Upper lobe of right lung (tissue), 1 donor: ENCODE data around the gene CSMD2. TPM values are rescaled to one million over a fixed set of nuclear protein-coding genes. Genes with fewer than 3 reads are reported as not detected.

Experiments used
- ATAC-seq: fragments of 200-7000 bp; cut with Tn5 transposase; one replicate; pipeline ENCODE4 v1.9.1; 2020; ENCODE audit warnings: mild to moderate bottlenecking, moderate library complexity
- DNase-seq: peaks from one replicate; pipeline ENCODE4 v3.0.0-alpha.2; 2020
- H3K27ac ChIP-seq: fragments of 200-600 bp; one replicate; pipeline ENCODE4 v1.8.0; 2022
- H3K27me3 ChIP-seq: fragments of 200-600 bp; one replicate; pipeline ENCODE4 v1.8.0; 2022; ENCODE audit warnings: mild to moderate bottlenecking
- H3K36me3 ChIP-seq: fragments of 200-600 bp; one replicate; pipeline ENCODE4 v1.8.0; 2022
- H3K4me1 ChIP-seq: fragments of 200-600 bp; one replicate; pipeline ENCODE4 v1.8.0; 2022
- H3K4me3 ChIP-seq: fragments of 200-600 bp; one replicate; pipeline ENCODE4 v1.8.0; 2022; ENCODE audit warnings: mild to moderate bottlenecking
- H3K9me3 ChIP-seq: fragments of 200-600 bp; one replicate; pipeline ENCODE4 v1.8.0; 2022
- intact Hi-C: fragments of 100-400 bp; cut with DNase I; formaldehyde crosslinking; loops from one replicate; pipeline ENCODE4 v1.11.0; 2022
- total RNA-seq: library from RNA; stranded (reverse); fragmentation: NEBNext Ultra II Directional; extraction: Animal tissue kit (Norgen Biotek cat#: 25700); gene quantifications from one replicate; pipeline ENCODE4 v1.2.1, GENCODE V29; 2021
- TF ChIP-seq, protein P1 (sequence below): fragments of 200-600 bp; IDR thresholded peaks from one replicate; pipeline ENCODE4 v1.8.0; 2022; ENCODE audit warnings: antibody characterized with exemption
- donor health status: DM: no; HTN: yes; CAD: no; lungs with severe emphysema.

CSMD2 gene
- total RNA-seq, 1 donor from 2014 or later: 0.67 TPM

DNA sequence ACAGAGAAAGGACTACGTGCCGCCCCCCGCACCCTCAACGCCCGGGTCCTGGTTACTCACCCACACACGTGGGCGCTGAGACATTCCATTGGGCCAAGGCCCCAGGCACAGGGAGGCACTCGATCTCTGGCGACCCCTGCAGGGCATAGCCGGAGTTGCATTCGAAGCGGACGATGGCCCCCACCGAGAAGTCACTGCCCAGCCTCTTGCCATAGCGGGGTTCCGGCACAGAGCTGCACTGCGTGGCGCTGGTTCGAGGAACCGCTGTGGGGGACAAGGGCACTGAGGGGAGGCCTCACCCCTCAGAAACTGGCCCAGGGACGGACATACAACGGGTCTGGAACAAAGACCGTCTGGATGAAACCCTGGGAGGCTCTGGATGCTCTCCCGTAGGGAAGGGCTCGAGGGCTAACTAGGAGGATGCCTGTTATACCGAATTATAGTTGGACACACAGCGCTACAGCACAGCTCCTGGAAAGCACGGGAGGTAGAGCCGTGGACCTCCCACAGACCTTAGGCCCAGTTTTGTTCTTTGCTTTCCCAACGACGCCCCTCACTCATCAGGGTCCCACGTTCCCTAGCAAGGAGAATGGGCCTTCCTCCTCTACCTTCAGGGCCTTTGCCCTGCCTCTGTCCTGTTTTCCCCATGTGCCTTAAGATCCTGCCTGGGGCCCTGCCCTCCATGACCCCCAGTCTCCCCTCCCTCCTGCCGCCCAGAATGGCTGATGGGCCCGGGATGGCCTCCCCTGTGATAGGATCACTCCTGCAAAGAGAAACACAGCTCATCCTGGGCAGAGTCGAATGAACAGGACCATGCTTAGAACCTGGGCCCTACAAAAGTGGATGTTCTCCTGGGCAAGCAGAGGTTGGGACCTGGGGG lies 539.8 kb downstream of the CSMD2 start:
- intact Hi-C loops: no loop called here
- no peak overlapping the region for H3K27ac ChIP-seq
- ATAC-seq (no peak), DNase-seq (no peak)
- H3K27me3 ChIP-seq: peaks cover 4% of the 10 kb centered on the region
- no peak overlapping the region for H3K4me3 ChIP-seq
- no peaks in the 10 kb centered on the region for H3K4me1 ChIP-seq
- H3K36me3 ChIP-seq: no peaks in the 10 kb centered on the region
- TF ChIP-seq, protein P1, sequence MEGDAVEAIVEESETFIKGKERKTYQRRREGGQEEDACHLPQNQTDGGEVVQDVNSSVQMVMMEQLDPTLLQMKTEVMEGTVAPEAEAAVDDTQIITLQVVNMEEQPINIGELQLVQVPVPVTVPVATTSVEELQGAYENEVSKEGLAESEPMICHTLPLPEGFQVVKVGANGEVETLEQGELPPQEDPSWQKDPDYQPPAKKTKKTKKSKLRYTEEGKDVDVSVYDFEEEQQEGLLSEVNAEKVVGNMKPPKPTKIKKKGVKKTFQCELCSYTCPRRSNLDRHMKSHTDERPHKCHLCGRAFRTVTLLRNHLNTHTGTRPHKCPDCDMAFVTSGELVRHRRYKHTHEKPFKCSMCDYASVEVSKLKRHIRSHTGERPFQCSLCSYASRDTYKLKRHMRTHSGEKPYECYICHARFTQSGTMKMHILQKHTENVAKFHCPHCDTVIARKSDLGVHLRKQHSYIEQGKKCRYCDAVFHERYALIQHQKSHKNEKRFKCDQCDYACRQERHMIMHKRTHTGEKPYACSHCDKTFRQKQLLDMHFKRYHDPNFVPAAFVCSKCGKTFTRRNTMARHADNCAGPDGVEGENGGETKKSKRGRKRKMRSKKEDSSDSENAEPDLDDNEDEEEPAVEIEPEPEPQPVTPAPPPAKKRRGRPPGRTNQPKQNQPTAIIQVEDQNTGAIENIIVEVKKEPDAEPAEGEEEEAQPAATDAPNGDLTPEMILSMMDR: peak; percentile 11
- H3K9me3 ChIP-seq: no peaks in the 10 kb centered on the region

DNA sequence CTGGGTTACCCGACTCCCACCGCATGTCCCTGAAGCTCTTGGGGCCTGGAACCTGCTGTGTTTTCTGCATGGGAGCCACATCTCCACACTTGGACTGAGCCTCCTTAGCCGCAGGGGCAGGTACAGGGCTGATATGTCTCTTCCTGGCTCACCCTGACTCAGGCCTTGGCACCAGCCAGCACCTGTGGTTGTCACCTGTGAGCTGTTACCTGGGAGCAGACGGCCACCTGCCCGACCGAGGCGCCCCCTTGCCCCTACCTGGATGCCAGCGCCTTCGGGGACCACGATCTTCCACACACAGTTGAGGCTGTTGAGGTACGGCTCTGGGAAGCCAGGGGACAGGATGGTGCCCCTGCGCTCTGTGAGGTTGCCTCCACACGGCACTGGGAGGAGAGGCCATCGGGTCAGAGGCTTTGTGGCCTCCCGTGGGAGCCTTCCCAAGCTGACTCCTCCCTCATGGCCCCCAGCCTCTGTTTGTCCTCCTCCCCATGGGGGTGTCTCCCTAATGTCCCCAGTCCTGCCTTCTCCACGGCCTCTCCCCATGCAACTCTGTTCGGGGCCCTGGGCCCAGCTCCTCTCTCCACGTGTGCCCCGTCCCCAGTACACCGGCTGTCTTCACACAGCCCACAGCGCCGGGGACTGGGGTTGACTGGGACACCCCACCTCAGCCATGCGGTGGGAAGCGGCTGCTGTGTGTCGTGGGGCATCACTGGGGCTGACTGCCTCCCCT lies 540.6 kb downstream of the CSMD2 start:
- Histone ChIP-seq H3K27me3 (peaks cover 4% of the 10 kb centered on the region), H3K4me3 (no peak overlapping the region), H3K4me1 (no peaks in the 10 kb centered on the region), H3K9me3 (no peaks in the 10 kb centered on the region), H3K27ac (no peak overlapping the region), H3K36me3 (no peaks in the 10 kb centered on the region)
- TF ChIP-seq, protein P1: no peak
- intact Hi-C loops: no loop called here
- peak; percentile 22 for ATAC-seq
- no peak for DNase-seq

DNA sequence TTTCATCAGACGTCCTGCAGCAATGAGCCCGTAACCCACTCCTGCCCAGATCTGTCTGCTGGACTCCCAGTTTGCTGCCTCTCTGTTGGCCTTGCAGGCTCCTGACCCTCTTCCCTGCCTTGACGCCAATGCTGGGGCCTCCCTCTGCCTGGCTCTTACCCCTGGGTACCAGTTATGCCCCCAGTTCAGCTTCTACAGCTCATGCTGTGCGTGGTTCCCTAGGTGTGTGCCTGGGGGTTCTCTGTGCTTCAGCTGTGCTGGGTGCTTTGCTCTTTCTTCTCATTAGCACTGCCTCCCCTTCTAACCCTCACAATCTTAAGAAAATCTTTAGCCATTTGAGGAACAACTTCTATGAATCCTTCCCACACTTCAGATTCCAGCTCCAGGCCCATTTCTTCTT lies 541.2 kb downstream of the CSMD2 start:
- H3K36me3 ChIP-seq: no peaks in the 10 kb centered on the region
- intact Hi-C loops: no loop called here
- TF ChIP-seq, protein P1: no peak
- H3K4me3 ChIP-seq: no peak overlapping the region
- DNase-seq: no peak
- ATAC-seq: no peak
- peaks cover 4% of the 10 kb centered on the region for H3K27me3 ChIP-seq
- no peaks in the 10 kb centered on the region for H3K4me1 ChIP-seq
- H3K9me3 ChIP-seq: no peaks in the 10 kb centered on the region
- no peak overlapping the region for H3K27ac ChIP-seq

DNA sequence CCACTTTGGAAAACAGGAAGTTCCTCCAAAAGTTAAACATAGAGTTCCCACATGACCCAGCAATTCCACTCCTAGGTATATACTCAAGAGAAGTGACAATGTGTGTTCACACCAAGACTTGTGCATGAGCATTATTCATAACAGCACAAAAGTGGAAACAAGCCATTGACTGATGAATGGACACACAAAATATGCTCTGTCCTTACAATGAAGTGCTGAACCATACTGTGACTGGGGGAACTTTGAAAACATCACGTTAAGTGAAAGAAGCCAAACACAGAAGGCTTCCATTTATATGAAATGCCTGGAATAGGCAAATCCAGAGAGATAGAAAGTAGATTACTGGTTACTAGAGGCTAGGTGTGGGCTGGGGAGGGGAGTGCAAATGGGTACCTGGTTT lies 542.3 kb downstream of the CSMD2 start:
- DNase-seq (no peak), ATAC-seq (no peak)
- H3K36me3 ChIP-seq: no peaks in the 10 kb centered on the region
- TF ChIP-seq, protein P1: no peak
- no peaks in the 10 kb centered on the region for H3K4me1 ChIP-seq
- H3K27me3 ChIP-seq: no peaks in the 10 kb centered on the region
- H3K27ac ChIP-seq: no peak overlapping the region
- no peak overlapping the region for H3K4me3 ChIP-seq
- H3K9me3 ChIP-seq: no peaks in the 10 kb centered on the region
- intact Hi-C loops: no loop called here

DNA sequence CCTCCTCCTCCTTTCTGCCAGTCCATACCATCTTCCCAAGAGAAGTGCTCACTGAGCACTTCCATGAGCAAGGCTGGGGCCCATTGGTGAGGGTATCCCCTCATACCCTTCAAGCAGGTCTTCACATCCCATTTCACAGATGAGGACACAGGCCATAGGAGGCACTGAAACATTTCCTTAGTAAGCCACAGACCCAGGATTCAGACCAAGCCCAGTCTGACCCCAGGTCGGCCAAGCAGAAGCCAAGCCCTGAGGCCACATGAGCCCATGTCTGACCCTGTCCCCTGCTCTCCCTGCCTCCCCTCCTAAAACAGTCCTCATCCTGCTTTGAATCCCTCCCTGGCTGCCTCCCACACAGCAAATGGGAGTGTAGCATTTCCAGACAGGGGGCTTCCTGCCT lies 546.4 kb downstream of the CSMD2 start:
- intact Hi-C loops: no loop called here

More for the DNA sequence above, 546.4 kb downstream of the CSMD2 start:
- H3K27ac ChIP-seq: no peak overlapping the region
- ATAC-seq (no peak), DNase-seq (no peak)
- TF ChIP-seq, protein P1: no peak
- H3K4me3 ChIP-seq: no peak overlapping the region
- H3K4me1 ChIP-seq: no peaks in the 10 kb centered on the region
- peaks cover 24% of the 10 kb centered on the region for H3K27me3 ChIP-seq
- H3K9me3 ChIP-seq: no peaks in the 10 kb centered on the region
- no peaks in the 10 kb centered on the region for H3K36me3 ChIP-seq
